A549 (cell line): ENCODE results near the gene TMEM164. TPM values are rescaled to one million over a fixed set of nuclear protein-coding genes. Genes with fewer than 3 reads are reported as not detected.
A peak's percentile ranks its signal among the peaks of the same experiment; 100 is the strongest.

ENCODE experiments used
- ATAC-seq, 2 experiments: fragments of 200-7000 bp in 1 of 2; fragments of >200 bp in 1 of 2; cut with Nextera tagmentation in 1 of 2; cut with Tn5 transposase in 1 of 2; 3 replicates each; pipeline versions ENCODE4 v1.8.0 to v1.9.1; 2018 to 2020; ENCODE audit warnings: mild to moderate bottlenecking in 1 of 2, moderate library complexity in 1 of 2
- CTCF ChIA-PET: fragments of 300-600 bp; sonication (Branson Sonifier 250); formaldehyde crosslinking; extraction: SDS; loops from one replicate; lab custom pipeline; 2021; ENCODE audit warnings: antibody characterized with exemption, inconsistent platforms; lab: Yijun Ruan, JAX
- POLR2A ChIA-PET: fragments of 350-600 bp; formaldehyde crosslinking; extraction: SDS; loops from one replicate; lab custom pipeline; 2021; ENCODE audit warnings: antibody characterized with exemption, inconsistent platforms; lab: Yijun Ruan, JAX
- DNase-seq, 2 experiments: peaks; one replicate each; pipeline versions ENCODE4 v3.0.0 to v3.0.0-alpha.2; 2011 to 2016; ENCODE audit warnings: low read depth in 1 of 2, low spot score in 1 of 2
- FAIRE-seq: peaks from 2 replicates; lab custom pipeline; 2011; peaks lifted over from hg19 to GRCh38; lab: Jason Lieb, UNC
- H3K27ac ChIP-seq, 2 experiments: fragments of >200 bp; sonication (Bioruptor Twin); formaldehyde crosslinking; 3 replicates each; pipeline ENCODE4 v1.5.1; 2016 to 2017
- H3K4me1 ChIP-seq: fragments of >200 bp; sonication (Bioruptor Twin); formaldehyde crosslinking; 3 replicates; pipeline ENCODE4 v1.6.1; 2016
- H3K4me2 ChIP-seq: fragments of >200 bp; sonication (Bioruptor Twin); formaldehyde crosslinking; 3 replicates; pipeline ENCODE4 v1.6.1; 2016
- H3K4me3 ChIP-seq: fragments of >200 bp; sonication (Bioruptor Twin); formaldehyde crosslinking; 3 replicates; pipeline ENCODE4 v1.5.1; 2016
- H3K9me3 ChIP-seq: fragments of >200 bp; sonication (Bioruptor Twin); formaldehyde crosslinking; 3 replicates; pipeline ENCODE4 v1.6.1; 2016
- CTCF ChIP-seq: fragments of >200 bp; sonication (Bioruptor Twin); formaldehyde crosslinking; IDR thresholded peaks from 3 replicates; pipeline ENCODE4 v1.5.1; 2016
- EHF ChIP-seq: fragments of 250-450 bp; sonication (Bioruptor Pico); IDR thresholded peaks from 2 replicates; pipeline ENCODE4 v1.5.0; 2020; ENCODE audit warnings: mild to moderate bottlenecking
- ELK1 ChIP-seq: fragments of 150-350 bp; IDR thresholded peaks from 2 replicates; pipeline ENCODE4 v1.6.1; 2014; ENCODE audit warnings: low read depth, mild to moderate bottlenecking, low read length
- FOSL2 ChIP-seq, 2 experiments: fragments of 450-650 bp in 1 of 2; fragments of >200 bp in 1 of 2; sonication (Bioruptor Twin) in 1 of 2; formaldehyde crosslinking; IDR thresholded peaks; 2 replicates each; pipeline versions ENCODE4 v1.5.0 to v1.6.1; 2016 to 2020; ENCODE audit warnings: mild to moderate bottlenecking in 1 of 2, moderate library complexity in 1 of 2
- FOXS1 ChIP-seq: fragments of 250-450 bp; sonication (Bioruptor Pico); IDR thresholded peaks from 2 replicates; pipeline ENCODE4 v1.5.0; 2020; ENCODE audit warnings: mild to moderate bottlenecking, moderate library complexity
- HES2 ChIP-seq: fragments of >200 bp; sonication (Bioruptor Twin); formaldehyde crosslinking; IDR thresholded peaks from 2 replicates; pipeline ENCODE4 v1.6.1; 2016
- HEYL ChIP-seq: fragments of 250-450 bp; sonication (Bioruptor Pico); IDR thresholded peaks from 2 replicates; pipeline ENCODE4 v1.8.0; 2021; ENCODE audit warnings: mild to moderate bottlenecking, moderate library complexity
- HMGXB4 ChIP-seq: fragments of 250-450 bp; sonication (Bioruptor Pico); IDR thresholded peaks from 2 replicates; pipeline ENCODE4 v1.5.0; 2021; ENCODE audit warnings: mild to moderate bottlenecking, moderate library complexity, borderline replicate concordance
- HOXB13 ChIP-seq: fragments of 250-450 bp; sonication (Bioruptor Pico); IDR thresholded peaks from 2 replicates; pipeline ENCODE4 v1.5.0; 2020; ENCODE audit warnings: low read depth, mild to moderate bottlenecking, moderate library complexity
- HOXB5 ChIP-seq: fragments of 250-450 bp; sonication (Bioruptor Pico); IDR thresholded peaks from 2 replicates; pipeline ENCODE4 v1.5.0; 2020; ENCODE audit warnings: mild to moderate bottlenecking, moderate library complexity
- JUNB ChIP-seq: fragments of >200 bp; sonication (Bioruptor Twin); formaldehyde crosslinking; IDR thresholded peaks from 2 replicates; pipeline ENCODE4 v1.6.1; 2016
- MAZ ChIP-seq: fragments of 150-350 bp; IDR thresholded peaks from 2 replicates; pipeline ENCODE4 v1.6.1; 2014; ENCODE audit warnings: antibody characterized with exemption, low read depth, low read length, borderline replicate concordance
- NFE2L2 ChIP-seq: fragments of 150-350 bp; conservative IDR thresholded peaks from 2 replicates; pipeline ENCODE4 v1.6.1; 2014; ENCODE audit warnings: low read length
- NPAS2 ChIP-seq: fragments of 250-450 bp; sonication (Bioruptor Pico); IDR thresholded peaks from 2 replicates; pipeline ENCODE4 v1.8.0; 2022; ENCODE audit warnings: mild to moderate bottlenecking, moderate library complexity, borderline replicate concordance
- POLR2AphosphoS2 ChIP-seq: conservative IDR thresholded peaks from 2 replicates; pipeline ENCODE4 v1.6.1; 2012; ENCODE audit warnings: low read length, improper control_type of control experiment, inconsistent platforms
- RAD21 ChIP-seq, 2 experiments: fragments of >200 bp in 1 of 2; sonication (Bioruptor Twin) in 1 of 2; formaldehyde crosslinking in 1 of 2; IDR thresholded peaks in 1 of 2; conservative IDR thresholded peaks in 1 of 2; 2 replicates in 1 of 2; 3 replicates in 1 of 2; pipeline ENCODE4 v1.6.1; 2012 to 2018; ENCODE audit warnings: inconsistent platforms in 1 of 2
- RCOR1 ChIP-seq: fragments of 150-350 bp; IDR thresholded peaks from 2 replicates; pipeline ENCODE4 v1.6.1; 2014; ENCODE audit warnings: antibody characterized with exemption, low read length, low read depth
- REST ChIP-seq: fragments of 200-600 bp; sonication (generic); IDR thresholded peaks from 2 replicates; pipeline ENCODE4 v1.6.1; 2016; ENCODE audit warnings: antibody characterized with exemption, mild to moderate bottlenecking, moderate library complexity
- RNF2 ChIP-seq: fragments of 200-600 bp; sonication (generic); IDR thresholded peaks from 2 replicates; pipeline ENCODE4 v1.6.1; 2016; ENCODE audit warnings: low read depth, mild to moderate bottlenecking, antibody characterized with exemption, moderate library complexity, borderline replicate concordance
- ZSCAN20 ChIP-seq: fragments of 250-450 bp; sonication (Bioruptor Pico); IDR thresholded peaks from 2 replicates; pipeline ENCODE4 v1.8.0; 2022; ENCODE audit warnings: mild to moderate bottlenecking, moderate library complexity
- WGBS: methylation state at CpG from one replicate; pipeline ENCODE4 v1.1.6; 2017; ENCODE audit errors: missing lambda C conversion rate; 5-methylcytosine and 5-hydroxymethylcytosine counted together
- polyA plus RNA-seq, 4 experiments: library from polyadenylated mRNA; depleted of rRNA in 3 of 4; stranded (reverse); fragments of >200 nt; fragmentation: RNase III in 1 of 4; extraction: RNeasy Plus Mini Kit Qiagen cat#74134 plus additional on column Dnase treatment in 1 of 4; gene quantifications; 2 replicates in 3 of 4; 3 replicates in 1 of 4; pipeline ENCODE4 v1.2.3, GENCODE V29; 2011 to 2017

Gene TMEM164
- polyA plus RNA-seq, 2 of the 4 experiments (the other 2 are of a cell fraction): 32.0 to 43.7 TPM

- FAIRE-seq (peak; percentile 95), ATAC-seq (peak; percentile 70 to 72), DNase-seq (peak in 1 of 2 experiments; percentile 57)
- Histone ChIP-seq H3K27ac (peak overlapping the region; percentile 83 to 89), H3K4me1 (peaks cover 52% of the 10 kb centered on the region), H3K4me3 (no peak overlapping the region), H3K4me2 (peak overlapping the region; percentile 81), H3K9me3 (peaks cover 3% of the 10 kb centered on the region; the same call in 1 of the 3 replicates)
- TF ChIP-seq JUNB: peak; percentile 54
- TF ChIP-seq ELK1: no peak
- peak; percentile 32; the same call in 1 of the 2 replicates for TF ChIP-seq FOSL2 (IDR thresholded peaks at IDR 0.05)
- TF ChIP-seq FOSL2 (CRISPR knock-in tag; IDR thresholded peaks at IDR 0.05): no peak
- TF ChIP-seq RAD21 (conservative IDR thresholded peaks at IDR 0.05 in 1 of 2, IDR thresholded peaks at IDR 0.05 in 1 of 2): 0 out of 5 replicates have a peak, but pooled peaks of 1 of the 2 experiments have one; percentile 4
- POLR2A ChIA-PET: interaction anchor here (1.0 to 1.6 kb wide), 2 partner anchors 136 to 137 kb away, joined by 3 to 8 read pairs; partner anchors contain the start of gene AMMECR1
- CTCF ChIA-PET: interaction anchor here (0.8 to 34.7 kb wide), 4 partner anchors 13 to 233 kb away, joined by 3 to 848 read pairs (median 6); no protein-coding TSS in a partner anchor
- 2% methylated on average over 6 of the region's 6 CpGs for WGBS
Measured at GRCh38 chrX:110180928-110181310, 178.0 kb downstream of the TMEM164 start.

- H3K4me3 ChIP-seq: no peak overlapping the region
- ChIA-PET POLR2A (interaction anchor here (1.0 kb wide), 1 partner anchor 135 kb away, joined by 3 read pairs; no protein-coding TSS in a partner anchor), CTCF (interaction anchor here (1.4 to 34.7 kb wide), 3 partner anchors 10 to 232 kb away, joined by 3 to 848 read pairs (median 7); no protein-coding TSS in a partner anchor)
- peak in 1 of 2 experiments; percentile 21; a peak in 3 of 6 replicates for ATAC-seq
- H3K4me1 ChIP-seq: peaks cover 52% of the 10 kb centered on the region
- peak overlapping the region; percentile 81 for H3K4me2 ChIP-seq
- TF ChIP-seq REST (no peak), JUNB (no peak), HMGXB4 (no peak), POLR2AphosphoS2 (no peak), EHF (CRISPR knock-in tag) (no peak), MAZ (no peak), RNF2 (no peak), HEYL (no peak), ZSCAN20 (no peak)
- no peak for DNase-seq
- 72% methylated on average over 2 of the region's 2 CpGs for WGBS
- FAIRE-seq: no peak
- H3K27ac ChIP-seq: peak overlapping the region; percentile 83 to 89
- peaks cover 9% of the 10 kb centered on the region for H3K9me3 ChIP-seq
Measured at GRCh38 chrX:110181459-110182137, 178.7 kb downstream of the TMEM164 start.

GRCh38 chrX:110182362-110182761 lies 179.4 kb downstream of the TMEM164 start:
- H3K4me3 ChIP-seq: no peak overlapping the region
- 75% methylated on average over 1 of the region's 1 CpG for WGBS
- FAIRE-seq (no peak), DNase-seq (no peak), ATAC-seq (no peak; a peak in 1 of 6 replicates)
- peak overlapping the region; percentile 81; the same call in 2 of the 3 replicates for H3K4me2 ChIP-seq
- H3K27ac ChIP-seq: peak overlapping the region; percentile 83 to 89
- POLR2A ChIA-PET: no interaction called here
- peaks cover 52% of the 10 kb centered on the region for H3K4me1 ChIP-seq
- H3K9me3 ChIP-seq: peaks cover 9% of the 10 kb centered on the region
- CTCF ChIA-PET: interaction anchor here (1.4 to 34.7 kb wide), 2 partner anchors 9 to 231 kb away, joined by 3 to 848 read pairs; no protein-coding TSS in a partner anchor
- TF ChIP-seq HOXB5 (CRISPR knock-in tag): no peak
- no peak for TF ChIP-seq CTCF
- TF ChIP-seq RCOR1: no peak
- no peak for TF ChIP-seq FOSL2 (IDR thresholded peaks at IDR 0.05)
- no peak for TF ChIP-seq FOSL2 (CRISPR knock-in tag; IDR thresholded peaks at IDR 0.05)
- no peak for TF ChIP-seq NPAS2 (CRISPR knock-in tag)
- TF ChIP-seq NFE2L2: no peak
- no peak for TF ChIP-seq HES2
- no peak for TF ChIP-seq HOXB13 (CRISPR knock-in tag)
- TF ChIP-seq FOXS1: no peak
